ENCODE data around the gene CHSY1.

Gene CHSY1

GRCh38 chr15:101210466-101210865, 41.4 kb downstream of the CHSY1 start:
- ChIA-PET POLR2A (interaction anchor here (1.1 kb wide), 1 partner anchor 85 kb away, joined by 4 read pairs; the partner anchor contains the start of gene SNRPA1), CTCF (no interaction called here)
- TF ChIP-seq ELF4 (IDR thresholded peaks at IDR 0.05) (no peak), NFRKB (IDR thresholded peaks at IDR 0.05) (no peak), HDGF (IDR thresholded peaks at IDR 0.05; ENCODE audit: borderline replicate concordance) (no peak), BHLHE40 (IDR thresholded peaks at IDR 0.05; ENCODE audit: borderline replicate concordance) (no peak), SP1 (IDR thresholded peaks at IDR 0.05) (no peak), PKNOX1 (IDR thresholded peaks at IDR 0.05) (no peak), ARNT (IDR thresholded peaks at IDR 0.05) (no peak), FOXM1 (IDR thresholded peaks at IDR 0.05; ENCODE audit: borderline replicate concordance) (no peak), FOXA1 (IDR thresholded peaks at IDR 0.05) (no peak), FOXK2 (IDR thresholded peaks at IDR 0.05) (no peak), LEF1 (IDR thresholded peaks at IDR 0.05; ENCODE audit: borderline replicate concordance) (no peak), ZNF384 (IDR thresholded peaks at IDR 0.05) (no peak), TARDBP (IDR thresholded peaks at IDR 0.05) (no peak)
- no peak for DNase-seq (ENCODE audit: extremely low spot score)

- no peak for DNase-seq (ENCODE audit: extremely low spot score)
- ChIA-PET CTCF (no interaction called here), POLR2A (interaction anchor here (1.1 kb wide), 1 partner anchor 85 kb away, joined by 4 read pairs; the partner anchor contains the start of gene SNRPA1)
- TF ChIP-seq PKNOX1 (IDR thresholded peaks at IDR 0.05), result no peak
- TF ChIP-seq FOXK2 (IDR thresholded peaks at IDR 0.05), result no peak
- no peak for TF ChIP-seq TARDBP (IDR thresholded peaks at IDR 0.05)
- TF ChIP-seq ZNF384 (IDR thresholded peaks at IDR 0.05), result no peak
- no peak for TF ChIP-seq CTBP1 (IDR thresholded peaks at IDR 0.05; ENCODE audit: borderline replicate concordance)
- TF ChIP-seq SUZ12 (IDR thresholded peaks at IDR 0.05), result no peak
- no peak for TF ChIP-seq HDGF (IDR thresholded peaks at IDR 0.05; ENCODE audit: borderline replicate concordance)
- TF ChIP-seq ARNT (IDR thresholded peaks at IDR 0.05), result no peak
- no peak for TF ChIP-seq SP1 (IDR thresholded peaks at IDR 0.05)
- TF ChIP-seq NFRKB (IDR thresholded peaks at IDR 0.05), result no peak
- TF ChIP-seq FOXM1 (IDR thresholded peaks at IDR 0.05; ENCODE audit: borderline replicate concordance), result no peak
- no peak for TF ChIP-seq BHLHE40 (IDR thresholded peaks at IDR 0.05; ENCODE audit: borderline replicate concordance)
Measured at GRCh38 chr15:101210058-101210457, 41.8 kb downstream of the CHSY1 start.

GRCh38 chr15:101209285-101209845, 42.5 kb downstream of the CHSY1 start:
- DNase-seq (ENCODE audit: extremely low spot score), result no peak
- TF ChIP-seq L3MBTL2 (conservative IDR thresholded peaks at IDR 0.05) (no peak), TARDBP (IDR thresholded peaks at IDR 0.05) (no peak), LEF1 (IDR thresholded peaks at IDR 0.05; ENCODE audit: borderline replicate concordance) (no peak), HDGF (IDR thresholded peaks at IDR 0.05; ENCODE audit: borderline replicate concordance) (no peak), SUZ12 (IDR thresholded peaks at IDR 0.05) (no peak), ELF4 (IDR thresholded peaks at IDR 0.05) (no peak), ZNF384 (IDR thresholded peaks at IDR 0.05) (no peak), BHLHE40 (IDR thresholded peaks at IDR 0.05; ENCODE audit: borderline replicate concordance) (no peak), ARNT (IDR thresholded peaks at IDR 0.05) (no peak), FOXM1 (IDR thresholded peaks at IDR 0.05; ENCODE audit: borderline replicate concordance) (no peak), SP1 (IDR thresholded peaks at IDR 0.05) (no peak), FOXK2 (IDR thresholded peaks at IDR 0.05) (no peak), PKNOX1 (IDR thresholded peaks at IDR 0.05) (no peak), NFRKB (IDR thresholded peaks at IDR 0.05) (no peak), FOXA1 (IDR thresholded peaks at IDR 0.05) (no peak), CTBP1 (IDR thresholded peaks at IDR 0.05; ENCODE audit: borderline replicate concordance) (no peak)
- POLR2A ChIA-PET, result interaction anchor here (1.0 kb wide), 1 partner anchor 13 kb away, joined by 3 read pairs; no protein-coding TSS in a partner anchor
- CTCF ChIA-PET, result interaction anchor here (0.6 to 1.4 kb wide), 2 partner anchors 8 to 59 kb away, joined by 3 read pairs; no protein-coding TSS in a partner anchor

- POLR2A ChIA-PET, result no interaction called here
- TF ChIP-seq NFRKB (IDR thresholded peaks at IDR 0.05) (no peak), ZNF384 (IDR thresholded peaks at IDR 0.05) (no peak), ELF4 (IDR thresholded peaks at IDR 0.05) (no peak), PKNOX1 (IDR thresholded peaks at IDR 0.05) (no peak), FOXA1 (IDR thresholded peaks at IDR 0.05) (no peak)
Measured at GRCh38 chr15:101207867-101208288, 44.0 kb downstream of the CHSY1 start.

GRCh38 chr15:101206176-101206591, 45.7 kb downstream of the CHSY1 start:
- POLR2A ChIA-PET, result no interaction called here

More at GRCh38 chr15:101207867-101208288, 44.0 kb downstream of the CHSY1 start:
- DNase-seq (ENCODE audit: extremely low spot score), result no peak
- CTCF ChIA-PET, result interaction anchor here (1.4 kb wide), 1 partner anchor 10 kb away, joined by 3 read pairs; no protein-coding TSS in a partner anchor

More at GRCh38 chr15:101206176-101206591, 45.7 kb downstream of the CHSY1 start:
- DNase-seq (ENCODE audit: extremely low spot score), result no peak
- CTCF ChIA-PET, result no interaction called here
- TF ChIP-seq NFRKB (IDR thresholded peaks at IDR 0.05), result no peak
- TF ChIP-seq SP1 (IDR thresholded peaks at IDR 0.05), result no peak
- TF ChIP-seq ARNT (IDR thresholded peaks at IDR 0.05), result no peak
- no peak for TF ChIP-seq LEF1 (IDR thresholded peaks at IDR 0.05; ENCODE audit: borderline replicate concordance)
- TF ChIP-seq ZNF384 (IDR thresholded peaks at IDR 0.05), result no peak
- no peak for TF ChIP-seq ELF4 (IDR thresholded peaks at IDR 0.05)
- TF ChIP-seq L3MBTL2 (conservative IDR thresholded peaks at IDR 0.05), result no peak
- no peak for TF ChIP-seq PKNOX1 (IDR thresholded peaks at IDR 0.05)
- TF ChIP-seq BHLHE40 (IDR thresholded peaks at IDR 0.05; ENCODE audit: borderline replicate concordance), result no peak
- TF ChIP-seq SUZ12 (IDR thresholded peaks at IDR 0.05), result no peak
- TF ChIP-seq TARDBP (IDR thresholded peaks at IDR 0.05), result no peak
- no peak for TF ChIP-seq HDGF (IDR thresholded peaks at IDR 0.05; ENCODE audit: borderline replicate concordance)
- no peak for TF ChIP-seq FOXM1 (IDR thresholded peaks at IDR 0.05; ENCODE audit: borderline replicate concordance)
- TF ChIP-seq FOXK2 (IDR thresholded peaks at IDR 0.05), result no peak

Measured in HEK293T (cell line).